ENCODE measurements around the gene GBX1.

GBX1 gene

DNA sequence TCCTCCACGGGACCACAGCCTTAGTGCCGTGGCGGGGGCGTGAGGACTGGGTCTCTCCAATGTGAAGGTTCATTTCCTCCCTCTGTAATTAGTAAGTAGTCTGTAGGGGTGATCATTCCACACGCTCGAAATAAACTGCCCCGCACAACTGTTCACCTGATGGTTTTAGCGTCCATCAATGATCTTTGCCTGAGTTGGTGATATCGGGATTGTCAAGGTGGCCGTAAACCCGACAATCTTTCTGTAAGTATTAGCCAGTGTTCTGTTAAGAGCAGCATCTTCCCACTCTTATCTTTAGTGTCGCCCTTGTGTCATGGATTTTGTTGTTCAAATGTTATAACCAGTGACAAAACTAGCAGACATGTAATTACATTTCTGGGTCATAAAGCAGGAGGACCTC, 63.5 kb downstream of the GBX1 start:
- H3K4me3 ChIP-seq (ENCODE audit: low read depth, low read length), result no peak overlapping the region
- DNase-seq (ENCODE audit: low read depth), result no peak
- TF ChIP-seq, protein P1, sequence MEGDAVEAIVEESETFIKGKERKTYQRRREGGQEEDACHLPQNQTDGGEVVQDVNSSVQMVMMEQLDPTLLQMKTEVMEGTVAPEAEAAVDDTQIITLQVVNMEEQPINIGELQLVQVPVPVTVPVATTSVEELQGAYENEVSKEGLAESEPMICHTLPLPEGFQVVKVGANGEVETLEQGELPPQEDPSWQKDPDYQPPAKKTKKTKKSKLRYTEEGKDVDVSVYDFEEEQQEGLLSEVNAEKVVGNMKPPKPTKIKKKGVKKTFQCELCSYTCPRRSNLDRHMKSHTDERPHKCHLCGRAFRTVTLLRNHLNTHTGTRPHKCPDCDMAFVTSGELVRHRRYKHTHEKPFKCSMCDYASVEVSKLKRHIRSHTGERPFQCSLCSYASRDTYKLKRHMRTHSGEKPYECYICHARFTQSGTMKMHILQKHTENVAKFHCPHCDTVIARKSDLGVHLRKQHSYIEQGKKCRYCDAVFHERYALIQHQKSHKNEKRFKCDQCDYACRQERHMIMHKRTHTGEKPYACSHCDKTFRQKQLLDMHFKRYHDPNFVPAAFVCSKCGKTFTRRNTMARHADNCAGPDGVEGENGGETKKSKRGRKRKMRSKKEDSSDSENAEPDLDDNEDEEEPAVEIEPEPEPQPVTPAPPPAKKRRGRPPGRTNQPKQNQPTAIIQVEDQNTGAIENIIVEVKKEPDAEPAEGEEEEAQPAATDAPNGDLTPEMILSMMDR (IDR thresholded peaks at IDR 0.05; ENCODE audit: low read depth, low read length), result no peak
- TF ChIP-seq MYC (IDR thresholded peaks at IDR 0.05; ENCODE audit: low read depth, low read length) (no peak), POLR2A (IDR thresholded peaks at IDR 0.05; ENCODE audit: extremely low read depth, insufficient read length) (no peak)
- TF ChIP-seq, protein P2, sequence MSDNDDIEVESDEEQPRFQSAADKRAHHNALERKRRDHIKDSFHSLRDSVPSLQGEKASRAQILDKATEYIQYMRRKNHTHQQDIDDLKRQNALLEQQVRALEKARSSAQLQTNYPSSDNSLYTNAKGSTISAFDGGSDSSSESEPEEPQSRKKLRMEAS (IDR thresholded peaks at IDR 0.05; ENCODE audit: low read depth, low read length), result no peak

DNA sequence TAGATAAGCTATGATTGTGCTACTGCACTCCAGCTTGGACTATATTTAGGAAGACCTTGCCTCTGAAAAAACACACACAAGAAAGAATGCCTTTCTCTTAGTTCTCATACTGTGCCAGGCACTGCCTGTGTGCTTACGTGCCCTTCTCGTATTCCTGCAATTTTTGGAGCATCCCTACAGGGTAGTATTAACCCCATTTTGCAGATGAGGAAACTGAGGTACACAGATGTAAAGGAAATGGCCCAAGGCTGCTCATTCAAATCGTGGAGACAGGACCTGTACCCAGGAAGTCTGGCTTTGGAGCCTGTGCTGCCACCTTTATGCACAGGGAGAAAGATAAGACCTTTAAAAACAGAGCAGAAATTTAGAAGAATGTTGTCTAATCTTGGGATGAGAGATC, 64.5 kb downstream of the GBX1 start:
- H3K4me3 ChIP-seq (ENCODE audit: low read depth, low read length), result no peak overlapping the region
- TF ChIP-seq, protein P1 (IDR thresholded peaks at IDR 0.05; ENCODE audit: low read depth, low read length), result no peak
- no peak for TF ChIP-seq MYC (IDR thresholded peaks at IDR 0.05; ENCODE audit: low read depth, low read length)
- TF ChIP-seq POLR2A (IDR thresholded peaks at IDR 0.05; ENCODE audit: extremely low read depth, insufficient read length), result no peak
- TF ChIP-seq, protein P2 (IDR thresholded peaks at IDR 0.05; ENCODE audit: low read depth, low read length), result no peak
- no peak for DNase-seq (ENCODE audit: low read depth)

DNA sequence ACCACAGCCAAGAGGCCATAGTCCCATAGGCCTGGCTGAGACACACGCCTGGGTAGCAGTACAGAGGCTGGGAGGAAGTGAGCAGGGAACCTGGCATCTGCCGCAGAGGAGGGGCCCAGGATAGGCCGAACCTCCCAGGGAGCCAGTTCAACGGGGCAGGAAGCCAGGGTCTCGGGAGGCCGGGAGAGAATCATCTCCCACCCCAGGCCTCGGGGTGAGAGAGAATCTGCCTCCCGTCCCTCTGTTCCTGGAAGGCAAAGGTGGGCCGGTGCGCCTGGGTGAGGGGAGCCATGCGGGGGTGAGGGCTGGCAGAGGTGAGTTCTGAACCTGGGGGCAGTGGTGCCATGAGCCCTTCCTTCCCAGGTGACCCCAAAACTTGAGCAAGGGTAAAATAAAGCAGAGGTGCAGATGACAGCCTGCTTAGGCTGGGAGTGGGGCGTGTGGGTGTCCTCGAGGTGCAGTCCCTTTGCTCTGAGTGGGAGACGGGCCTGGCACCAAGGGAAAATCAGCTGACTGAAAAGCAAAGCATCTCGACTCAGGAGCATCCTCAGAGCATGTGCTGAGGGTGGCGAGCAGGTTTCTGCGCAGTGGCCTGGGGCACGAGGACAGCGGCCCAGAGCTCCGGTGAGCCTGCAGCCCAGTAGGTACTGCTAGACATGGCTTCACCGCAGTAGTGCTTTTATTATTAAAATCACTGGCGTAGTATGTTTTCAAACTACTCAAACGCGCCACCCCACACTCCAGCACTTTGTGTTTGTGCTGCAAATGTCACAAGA, 65.7 kb downstream of the GBX1 start:
- no peak for DNase-seq (ENCODE audit: low read depth)
- no peak overlapping the region for H3K4me3 ChIP-seq (ENCODE audit: low read depth, low read length)
- TF ChIP-seq, protein P1 (IDR thresholded peaks at IDR 0.05; ENCODE audit: low read depth, low read length), result no peak
- TF ChIP-seq, protein P2 (IDR thresholded peaks at IDR 0.05; ENCODE audit: low read depth, low read length), result no peak
- TF ChIP-seq POLR2A (IDR thresholded peaks at IDR 0.05; ENCODE audit: extremely low read depth, insufficient read length) (no peak), MYC (IDR thresholded peaks at IDR 0.05; ENCODE audit: low read depth, low read length) (no peak)

DNA sequence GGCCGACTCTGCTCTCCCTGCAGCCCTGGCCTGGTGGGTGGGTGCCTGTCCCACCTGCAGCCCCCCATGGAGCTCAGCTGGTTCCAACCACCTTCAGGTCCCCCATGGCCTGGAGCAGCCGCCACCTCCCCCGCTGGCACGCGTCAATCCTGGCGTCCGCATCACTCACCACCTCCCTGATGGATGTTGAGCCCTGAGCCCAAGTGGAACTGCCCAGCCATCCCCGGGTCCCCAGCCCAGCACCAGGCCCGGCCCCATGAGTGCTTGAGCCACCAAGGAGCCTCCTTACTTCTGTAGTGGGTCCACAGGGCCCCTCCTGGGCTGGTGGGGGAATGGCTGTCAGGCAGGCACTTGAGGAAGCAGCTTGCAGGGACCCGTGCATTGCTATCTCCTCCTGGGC, 66.6 kb downstream of the GBX1 start:
- TF ChIP-seq, protein P1 (IDR thresholded peaks at IDR 0.05; ENCODE audit: low read depth, low read length), result no peak
- TF ChIP-seq POLR2A (IDR thresholded peaks at IDR 0.05; ENCODE audit: extremely low read depth, insufficient read length), result no peak
- TF ChIP-seq, protein P2 (IDR thresholded peaks at IDR 0.05; ENCODE audit: low read depth, low read length), result no peak
- no peak for TF ChIP-seq MYC (IDR thresholded peaks at IDR 0.05; ENCODE audit: low read depth, low read length)
- no peak for DNase-seq (ENCODE audit: low read depth)
- no peak overlapping the region for H3K4me3 ChIP-seq (ENCODE audit: low read depth, low read length)

DNA sequence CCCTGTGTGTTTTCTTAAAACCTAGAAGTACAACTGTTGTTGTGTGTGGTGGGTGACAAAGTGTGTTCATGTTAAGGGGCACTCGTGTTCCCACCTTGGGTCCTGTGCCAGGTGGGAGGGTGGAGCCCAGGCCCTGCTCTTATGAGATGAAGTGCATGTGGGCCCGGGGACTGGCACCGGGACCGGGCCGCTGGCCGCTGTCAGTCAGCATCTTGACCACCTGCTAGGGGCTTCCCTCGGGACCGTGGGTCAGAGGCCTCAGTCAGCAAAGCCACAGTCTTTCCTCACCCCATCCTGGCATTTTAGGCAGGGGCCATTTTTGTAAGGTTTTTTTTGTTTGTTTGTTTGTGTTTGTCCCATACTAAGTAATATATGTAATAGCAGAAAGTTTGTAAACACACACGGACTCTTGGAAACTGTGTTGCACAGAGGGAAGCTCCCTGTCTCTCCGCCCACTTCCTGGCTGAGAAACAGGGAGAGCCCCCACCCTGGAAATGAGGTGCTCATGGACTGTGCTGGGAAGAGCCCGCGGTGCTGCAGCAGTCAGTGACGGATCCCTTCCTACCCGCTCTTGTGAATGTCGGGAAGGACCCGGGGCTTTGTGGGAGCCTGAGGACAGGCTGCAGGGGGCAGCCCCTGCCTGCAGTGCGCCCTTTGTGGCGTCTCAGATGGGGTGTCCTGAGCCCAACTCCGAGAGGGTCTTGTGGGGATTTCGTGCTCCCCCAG, 67.8 kb downstream of the GBX1 start:
- TF ChIP-seq, protein P1 (IDR thresholded peaks at IDR 0.05; ENCODE audit: low read depth, low read length), result no peak
- TF ChIP-seq POLR2A (IDR thresholded peaks at IDR 0.05; ENCODE audit: extremely low read depth, insufficient read length) (no peak), MYC (IDR thresholded peaks at IDR 0.05; ENCODE audit: low read depth, low read length) (no peak)
- TF ChIP-seq, protein P2 (IDR thresholded peaks at IDR 0.05; ENCODE audit: low read depth, low read length), result no peak
- H3K4me3 ChIP-seq (ENCODE audit: low read depth, low read length), result no peak overlapping the region
- DNase-seq (ENCODE audit: low read depth), result no peak
